ENCODE data around the gene SPATS2L. TPM values are rescaled to one million over a fixed set of nuclear protein-coding genes. Genes with fewer than 3 reads are reported as not detected.

The SPATS2L gene
- total and polyA plus RNA-seq, 2 experiments from 2014 or later, result 118 to 154 TPM

DNA sequence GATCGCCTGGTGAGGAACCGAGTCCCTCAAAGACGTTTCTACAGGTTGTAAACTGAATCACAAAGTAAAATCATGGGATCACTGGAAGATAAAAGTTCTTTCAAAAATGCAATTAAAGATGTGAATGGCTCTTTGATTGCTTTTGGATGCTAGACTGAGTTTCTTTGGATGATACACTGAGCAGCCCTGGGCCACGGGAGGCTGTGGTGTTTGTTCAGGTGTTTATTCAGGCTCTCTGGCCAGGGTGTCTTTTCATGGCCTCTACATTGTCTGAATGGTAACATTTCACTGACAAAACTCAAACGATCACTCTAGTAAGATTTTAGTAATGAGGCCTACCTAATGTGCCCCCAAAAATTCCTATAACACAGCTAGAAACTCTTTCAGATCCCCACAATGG is 48.4 kb upstream of the SPATS2L start (continued):
- TF ChIP-seq, protein P1, sequence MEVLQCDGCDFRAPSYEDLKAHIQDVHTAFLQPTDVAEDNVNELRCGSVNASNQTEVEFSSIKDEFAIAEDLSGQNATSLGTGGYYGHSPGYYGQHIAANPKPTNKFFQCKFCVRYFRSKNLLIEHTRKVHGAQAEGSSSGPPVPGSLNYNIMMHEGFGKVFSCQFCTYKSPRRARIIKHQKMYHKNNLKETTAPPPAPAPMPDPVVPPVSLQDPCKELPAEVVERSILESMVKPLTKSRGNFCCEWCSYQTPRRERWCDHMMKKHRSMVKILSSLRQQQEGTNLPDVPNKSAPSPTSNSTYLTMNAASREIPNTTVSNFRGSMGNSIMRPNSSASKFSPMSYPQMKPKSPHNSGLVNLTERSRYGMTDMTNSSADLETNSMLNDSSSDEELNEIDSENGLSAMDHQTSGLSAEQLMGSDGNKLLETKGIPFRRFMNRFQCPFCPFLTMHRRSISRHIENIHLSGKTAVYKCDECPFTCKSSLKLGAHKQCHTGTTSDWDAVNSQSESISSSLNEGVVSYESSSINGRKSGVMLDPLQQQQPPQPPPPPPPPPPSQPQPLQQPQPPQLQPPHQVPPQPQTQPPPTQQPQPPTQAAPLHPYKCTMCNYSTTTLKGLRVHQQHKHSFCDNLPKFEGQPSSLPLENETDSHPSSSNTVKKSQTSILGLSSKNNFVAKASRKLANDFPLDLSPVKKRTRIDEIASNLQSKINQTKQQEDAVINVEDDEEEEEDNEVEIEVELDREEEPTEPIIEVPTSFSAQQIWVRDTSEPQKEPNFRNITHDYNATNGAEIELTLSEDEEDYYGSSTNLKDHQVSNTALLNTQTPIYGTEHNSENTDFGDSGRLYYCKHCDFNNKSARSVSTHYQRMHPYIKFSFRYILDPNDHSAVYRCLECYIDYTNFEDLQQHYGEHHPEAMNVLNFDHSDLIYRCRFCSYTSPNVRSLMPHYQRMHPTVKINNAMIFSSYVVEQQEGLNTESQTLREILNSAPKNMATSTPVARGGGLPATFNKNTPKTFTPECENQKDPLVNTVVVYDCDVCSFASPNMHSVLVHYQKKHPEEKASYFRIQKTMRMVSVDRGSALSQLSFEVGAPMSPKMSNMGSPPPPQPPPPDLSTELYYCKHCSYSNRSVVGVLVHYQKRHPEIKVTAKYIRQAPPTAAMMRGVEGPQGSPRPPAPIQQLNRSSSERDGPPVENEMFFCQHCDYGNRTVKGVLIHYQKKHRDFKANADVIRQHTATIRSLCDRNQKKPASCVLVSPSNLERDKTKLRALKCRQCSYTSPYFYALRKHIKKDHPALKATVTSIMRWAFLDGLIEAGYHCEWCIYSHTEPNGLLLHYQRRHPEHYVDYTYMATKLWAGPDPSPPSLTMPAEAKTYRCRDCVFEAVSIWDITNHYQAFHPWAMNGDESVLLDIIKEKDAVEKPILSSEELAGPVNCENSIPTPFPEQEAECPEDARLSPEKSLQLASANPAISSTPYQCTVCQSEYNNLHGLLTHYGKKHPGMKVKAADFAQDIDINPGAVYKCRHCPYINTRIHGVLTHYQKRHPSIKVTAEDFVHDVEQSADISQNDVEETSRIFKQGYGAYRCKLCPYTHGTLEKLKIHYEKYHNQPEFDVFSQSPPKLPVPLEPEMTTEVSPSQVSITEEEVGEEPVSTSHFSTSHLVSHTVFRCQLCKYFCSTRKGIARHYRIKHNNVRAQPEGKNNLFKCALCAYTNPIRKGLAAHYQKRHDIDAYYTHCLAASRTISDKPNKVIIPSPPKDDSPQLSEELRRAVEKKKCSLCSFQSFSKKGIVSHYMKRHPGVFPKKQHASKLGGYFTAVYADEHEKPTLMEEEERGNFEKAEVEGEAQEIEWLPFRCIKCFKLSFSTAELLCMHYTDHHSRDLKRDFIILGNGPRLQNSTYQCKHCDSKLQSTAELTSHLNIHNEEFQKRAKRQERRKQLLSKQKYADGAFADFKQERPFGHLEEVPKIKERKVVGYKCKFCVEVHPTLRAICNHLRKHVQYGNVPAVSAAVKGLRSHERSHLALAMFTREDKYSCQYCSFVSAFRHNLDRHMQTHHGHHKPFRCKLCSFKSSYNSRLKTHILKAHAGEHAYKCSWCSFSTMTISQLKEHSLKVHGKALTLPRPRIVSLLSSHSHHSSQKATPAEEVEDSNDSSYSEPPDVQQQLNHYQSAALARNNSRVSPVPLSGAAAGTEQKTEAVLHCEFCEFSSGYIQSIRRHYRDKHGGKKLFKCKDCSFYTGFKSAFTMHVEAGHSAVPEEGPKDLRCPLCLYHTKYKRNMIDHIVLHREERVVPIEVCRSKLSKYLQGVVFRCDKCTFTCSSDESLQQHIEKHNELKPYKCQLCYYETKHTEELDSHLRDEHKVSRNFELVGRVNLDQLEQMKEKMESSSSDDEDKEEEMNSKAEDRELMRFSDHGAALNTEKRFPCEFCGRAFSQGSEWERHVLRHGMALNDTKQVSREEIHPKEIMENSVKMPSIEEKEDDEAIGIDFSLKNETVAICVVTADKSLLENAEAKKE (CRISPR knock-in tag; IDR thresholded peaks at IDR 0.05), result no peak
- TF ChIP-seq CREB1 (CRISPR knock-in tag; IDR thresholded peaks at IDR 0.05; ENCODE audit: low read depth), result no peak

DNA sequence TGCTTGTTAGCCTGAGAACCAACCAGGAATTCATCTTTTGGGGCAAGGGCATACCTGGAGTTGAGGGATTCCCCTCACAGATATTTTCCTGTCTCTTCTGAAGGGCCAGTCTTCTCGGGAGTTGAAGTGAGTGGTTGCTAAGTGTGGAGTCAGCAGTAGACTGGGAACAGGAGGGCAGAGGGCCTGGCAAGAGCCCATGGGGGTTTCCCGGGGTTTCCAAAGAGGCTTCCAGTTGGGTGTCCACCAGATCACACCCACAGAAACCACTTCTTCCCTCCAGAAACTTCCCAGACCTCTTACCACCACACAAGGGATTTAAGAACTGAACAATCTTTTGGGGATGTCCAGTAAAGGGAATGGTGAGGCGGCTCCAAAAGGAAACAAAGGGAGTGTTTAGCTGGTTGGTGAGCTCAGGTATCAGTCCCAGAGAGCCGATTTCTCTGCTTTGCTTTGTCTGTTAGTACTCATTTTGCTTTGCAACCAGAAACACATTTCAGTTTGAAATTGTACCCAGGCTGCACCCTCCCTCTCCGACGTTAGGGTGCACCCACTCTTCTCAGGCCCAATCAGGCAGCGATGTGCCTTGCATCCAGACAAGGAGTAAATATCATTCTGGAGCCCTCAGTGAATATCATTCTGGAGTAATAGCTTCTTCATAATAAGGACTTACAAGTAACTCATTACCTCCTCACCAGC is 47.5 kb upstream of the SPATS2L start:
- Histone ChIP-seq H4K20me1 (replicated peaks; ENCODE audit: insufficient read depth) (no peaks in the 10 kb centered on the region), H2AFZ (peak overlapping the region; percentile 96), H3K4me3 (no peak overlapping the region), H3K27ac (ENCODE audit: low read depth) (no peak overlapping the region), H3K4me2 (no peak overlapping the region), H3F3A (replicated peaks; ENCODE audit: low read depth) (no peaks in the 10 kb centered on the region), H3K9me2 (ENCODE audit: insufficient read depth) (peaks cover 25% of the 10 kb centered on the region), H3K36me3 (ENCODE audit: insufficient read depth) (no peaks in the 10 kb centered on the region), H3K79me2 (replicated peaks; ENCODE audit: insufficient read depth) (no peaks in the 10 kb centered on the region), H3K27me3 (ENCODE audit: insufficient read depth) (no peaks in the 10 kb centered on the region), H3K4me1 (ENCODE audit: insufficient read depth) (0 out of 2 replicates have a peak, but pooled peaks cover 6% of the 10 kb centered on the region)
- Mint-ChIP-seq H3K27ac (no peak overlapping the region), H3K4me1 (peaks cover 18% of the 10 kb centered on the region; the same call in 2 of the 3 replicates), H3K27me3 (ENCODE audit: insufficient read depth, low read depth, poor library complexity) (peaks cover 7% of the 10 kb centered on the region), H3K9me3 (peaks cover 15% of the 10 kb centered on the region; the same call in 2 of the 3 replicates), H3K36me3 (ENCODE audit: low read depth) (peaks cover 8% of the 10 kb centered on the region), H3K4me3 (no peak overlapping the region)
- no peak for DNase-seq (ENCODE audit: low spot score)
- ATAC-seq, result no peak
- TF ChIP-seq JUNB (IDR thresholded peaks at IDR 0.05; ENCODE audit: unreplicated experiment), result no peak
- TF ChIP-seq, protein P2, sequence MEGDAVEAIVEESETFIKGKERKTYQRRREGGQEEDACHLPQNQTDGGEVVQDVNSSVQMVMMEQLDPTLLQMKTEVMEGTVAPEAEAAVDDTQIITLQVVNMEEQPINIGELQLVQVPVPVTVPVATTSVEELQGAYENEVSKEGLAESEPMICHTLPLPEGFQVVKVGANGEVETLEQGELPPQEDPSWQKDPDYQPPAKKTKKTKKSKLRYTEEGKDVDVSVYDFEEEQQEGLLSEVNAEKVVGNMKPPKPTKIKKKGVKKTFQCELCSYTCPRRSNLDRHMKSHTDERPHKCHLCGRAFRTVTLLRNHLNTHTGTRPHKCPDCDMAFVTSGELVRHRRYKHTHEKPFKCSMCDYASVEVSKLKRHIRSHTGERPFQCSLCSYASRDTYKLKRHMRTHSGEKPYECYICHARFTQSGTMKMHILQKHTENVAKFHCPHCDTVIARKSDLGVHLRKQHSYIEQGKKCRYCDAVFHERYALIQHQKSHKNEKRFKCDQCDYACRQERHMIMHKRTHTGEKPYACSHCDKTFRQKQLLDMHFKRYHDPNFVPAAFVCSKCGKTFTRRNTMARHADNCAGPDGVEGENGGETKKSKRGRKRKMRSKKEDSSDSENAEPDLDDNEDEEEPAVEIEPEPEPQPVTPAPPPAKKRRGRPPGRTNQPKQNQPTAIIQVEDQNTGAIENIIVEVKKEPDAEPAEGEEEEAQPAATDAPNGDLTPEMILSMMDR (conservative IDR thresholded peaks at IDR 0.05; ENCODE audit: low read depth in 2 of 2), result no peak
- TF ChIP-seq, protein P3, sequence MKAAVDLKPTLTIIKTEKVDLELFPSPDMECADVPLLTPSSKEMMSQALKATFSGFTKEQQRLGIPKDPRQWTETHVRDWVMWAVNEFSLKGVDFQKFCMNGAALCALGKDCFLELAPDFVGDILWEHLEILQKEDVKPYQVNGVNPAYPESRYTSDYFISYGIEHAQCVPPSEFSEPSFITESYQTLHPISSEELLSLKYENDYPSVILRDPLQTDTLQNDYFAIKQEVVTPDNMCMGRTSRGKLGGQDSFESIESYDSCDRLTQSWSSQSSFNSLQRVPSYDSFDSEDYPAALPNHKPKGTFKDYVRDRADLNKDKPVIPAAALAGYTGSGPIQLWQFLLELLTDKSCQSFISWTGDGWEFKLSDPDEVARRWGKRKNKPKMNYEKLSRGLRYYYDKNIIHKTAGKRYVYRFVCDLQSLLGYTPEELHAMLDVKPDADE (IDR thresholded peaks at IDR 0.05), result no peak
- TF ChIP-seq NANOG (IDR thresholded peaks at IDR 0.05; ENCODE audit: borderline replicate concordance), result no peak

Measured in GM23338 (cell line).